K562 (cell line): ENCODE measurements around the gene SLC30A3. TPM values are rescaled to one million over a fixed set of nuclear protein-coding genes. Genes with fewer than 3 reads are reported as not detected.

Source experiments
- ATAC-seq: fragments of 200-7000 bp; cut with Tn5 transposase; 3 replicates; pipeline ENCODE4 v1.9.1; 2020; ENCODE audit warnings: moderate library complexity
- BruUV-seq: library from RNA; stranded (reverse); fragments of 400-500 nt; replicated peaks from 2 replicates; lab custom pipeline; 2021; lab: Mats Ljungman, UMichigan
- CTCF ChIA-PET: fragments of 300-600 bp; formaldehyde crosslinking; extraction: SDS; loops from one replicate; lab custom pipeline; 2021; ENCODE audit warnings: low intra/inter-chr PET ratio; lab: Yijun Ruan, JAX
- POLR2A ChIA-PET: fragments of 300-600, 350-650 bp; sonication (Branson Sonifier 250); formaldehyde crosslinking; extraction: SDS; loops from one replicate; lab custom pipeline; 2021; ENCODE audit warnings: antibody characterized with exemption, inconsistent platforms; lab: Yijun Ruan, JAX
- DNase-seq, 4 experiments: peaks; one replicate each; pipeline versions ENCODE4 v3.0.0 to v3.0.0-alpha.2; 2011 to 2018; ENCODE audit warnings: low spot score in 3 of 4, mixed read lengths in 3 of 4; ENCODE audit errors: extremely low read depth in 1 of 4
- FAIRE-seq: peaks from 2 replicates; lab custom pipeline; 2011; peaks lifted over from hg19 to GRCh38; lab: Jason Lieb, UNC
- H2AFZ ChIP-seq: 2 replicates; pipeline ENCODE4 v1.6.0; 2011; ENCODE audit warnings: low read depth, low read length, control low read depth, inconsistent platforms
- H3K27ac ChIP-seq: fragments of 200-600 bp; 3 replicates; pipeline ENCODE4 v1.8.0; 2011; ENCODE audit warnings: low read depth, mild to moderate bottlenecking, control low read depth, inconsistent platforms, low read length, moderate library complexity, mixed read lengths; ENCODE audit errors: extremely low read depth
- H3K27me3 ChIP-seq, 2 experiments: fragments of 300-600 bp in 1 of 2; 2 replicates in 1 of 2; 3 replicates in 1 of 2; pipeline versions ENCODE4 v1.6.0 to v1.8.0; 2011; ENCODE audit warnings: inconsistent platforms in 2 of 2, low read length in 2 of 2, mild to moderate bottlenecking in 1 of 2, mixed read lengths in 1 of 2, moderate library complexity in 1 of 2; ENCODE audit not compliant: control insufficient read depth in 2 of 2, insufficient read depth in 2 of 2
- H3K36me3 ChIP-seq: fragments of 300-600 bp; 3 replicates; pipeline ENCODE4 v1.8.0; 2011; ENCODE audit warnings: mild to moderate bottlenecking, low read length, inconsistent platforms; ENCODE audit not compliant: control insufficient read depth, insufficient read depth
- H3K4me1 ChIP-seq, 2 experiments: fragments of 200-600 bp in 1 of 2; replicated peaks in 1 of 2; 2 replicates in 1 of 2; 3 replicates in 1 of 2; pipeline versions ENCODE4 v1.5.1 to v1.8.0; 2011; ENCODE audit warnings: inconsistent platforms in 2 of 2, low read length in 2 of 2, mild to moderate bottlenecking in 1 of 2, mixed read lengths in 1 of 2, moderate library complexity in 1 of 2; ENCODE audit not compliant: control insufficient read depth in 2 of 2, insufficient read depth in 2 of 2
- H3K4me2 ChIP-seq: 2 replicates; pipeline ENCODE4 v1.6.1; 2011; ENCODE audit warnings: low read length, control low read depth, inconsistent platforms, mixed read lengths; ENCODE audit not compliant: insufficient read depth
- H3K4me3 ChIP-seq: fragments of 200-600 bp; sonication (generic), shearing (Covaris generic); 2 replicates; pipeline ENCODE4 v1.5.1; 2016; ENCODE audit warnings: control low read depth, inconsistent platforms
- H3K79me2 ChIP-seq: fragments of 200-600 bp; 3 replicates; pipeline ENCODE4 v1.8.0; 2011; ENCODE audit warnings: low read length, inconsistent platforms; ENCODE audit not compliant: control insufficient read depth, insufficient read depth
- H3K9ac ChIP-seq, 2 experiments: 2 replicates each; pipeline versions ENCODE4 v1.6.0 to v1.6.1; 2011; ENCODE audit warnings: low read depth in 2 of 2, low read length in 2 of 2, control low read depth in 1 of 2, inconsistent platforms in 1 of 2, mild to moderate bottlenecking in 1 of 2, mixed read lengths in 1 of 2; ENCODE audit not compliant: insufficient read depth in 1 of 2
- H3K9me1 ChIP-seq: one replicate; pipeline ENCODE4 v1.6.0; 2011; ENCODE audit warnings: inconsistent platforms, mild to moderate bottlenecking, low read length, moderate library complexity; ENCODE audit not compliant: control insufficient read depth, insufficient read depth
- H3K9me3 ChIP-seq: replicated peaks from 2 replicates; pipeline ENCODE4 v1.5.1; 2011; ENCODE audit warnings: low read depth, low read length, inconsistent platforms; ENCODE audit not compliant: control insufficient read depth, insufficient read depth
- H4K20me1 ChIP-seq: replicated peaks from 2 replicates; pipeline ENCODE4 v1.6.1; 2011; ENCODE audit warnings: low read length, inconsistent platforms, mixed read lengths; ENCODE audit not compliant: control insufficient read depth, insufficient read depth
- CCNT2 ChIP-seq: IDR thresholded peaks from 2 replicates; pipeline ENCODE4 v1.6.1; 2011; ENCODE audit warnings: borderline replicate concordance, low read depth, mild to moderate bottlenecking, moderate library complexity, mixed read lengths, low read length; ENCODE audit not compliant: insufficient read length; ENCODE audit errors: extremely low read depth
- IFI16 ChIP-seq: fragments of 250-450 bp; sonication (Bioruptor Pico); IDR thresholded peaks from 2 replicates; pipeline ENCODE4 v2.1.2; 2022; ENCODE audit warnings: mild to moderate bottlenecking, inconsistent platforms
- MYC ChIP-seq, 2 experiments: fragments of 250-450 bp in 1 of 2; sonication (Bioruptor Pico) in 1 of 2; IDR thresholded peaks; 2 replicates each; pipeline versions ENCODE4 v1.5.1 to v1.6.1; 2012 to 2021; ENCODE audit warnings: low read depth in 2 of 2, borderline replicate concordance in 1 of 2, improper control_type of control experiment in 1 of 2, low read length in 1 of 2, mild to moderate bottlenecking in 1 of 2, moderate library complexity in 1 of 2
- PHB ChIP-seq: fragments of 250-450 bp; sonication (Bioruptor Pico); IDR thresholded peaks from 2 replicates; pipeline ENCODE4 v1.5.0; 2021
- SIN3B ChIP-seq: fragments of 450-650 bp; IDR thresholded peaks from 2 replicates; pipeline ENCODE4 v1.6.1; 2017; ENCODE audit warnings: low read depth, mild to moderate bottlenecking, moderate library complexity
- SMAD2 ChIP-seq: fragments of 150-350 bp; IDR thresholded peaks from 2 replicates; pipeline ENCODE4 v1.6.1; 2014; ENCODE audit warnings: low read depth, mild to moderate bottlenecking, low read length
- SMARCA5 ChIP-seq: fragments of 450-650 bp; IDR thresholded peaks from 2 replicates; pipeline ENCODE4 v1.6.1; 2016
- SNRNP70 ChIP-seq: fragments of 200-400 bp; formaldehyde crosslinking; optimal IDR thresholded peaks from 2 replicates; pipeline ENCODE3; 2017; ENCODE audit warnings: low read depth, low read length
- YBX1 ChIP-seq: fragments of 450-650 bp; IDR thresholded peaks from 2 replicates; pipeline ENCODE4 v1.7.1; 2016; ENCODE audit warnings: mild to moderate bottlenecking
- ZFP1 ChIP-seq: fragments of 450-650 bp; formaldehyde crosslinking; IDR thresholded peaks from 2 replicates; pipeline ENCODE4 v1.4.0; 2020; ENCODE audit warnings: mild to moderate bottlenecking, mixed read lengths
- ZFPM2 ChIP-seq: fragments of 250-450 bp; sonication (Bioruptor Pico); IDR thresholded peaks from 2 replicates; pipeline ENCODE4 v1.5.1; 2022; ENCODE audit warnings: mild to moderate bottlenecking
- ZNF175 ChIP-seq: fragments of 200-800 bp; sonication (Bioruptor generic); IDR thresholded peaks from 2 replicates; pipeline ENCODE4 v1.6.1; 2016; ENCODE audit warnings: low read depth, mild to moderate bottlenecking, missing genetic modification characterization, missing compliant biosample characterization
- ZNF717 ChIP-seq: fragments of 250-450 bp; sonication (Bioruptor Pico); IDR thresholded peaks from 2 replicates; pipeline ENCODE4 v1.5.0; 2021
- ZNF79 ChIP-seq: fragments of 250-450 bp; sonication (Bioruptor Pico); IDR thresholded peaks from 2 replicates; pipeline ENCODE4 v1.4.0; 2020; ENCODE audit warnings: low read depth, mild to moderate bottlenecking, moderate library complexity
- WGBS: fragments of 100-300 bp; shearing (Covaris generic); methylation state at CpG from one replicate; pipeline ENCODE4 v1.1.6; 2016; ENCODE audit warnings: low coverage, mixed read lengths; ENCODE audit not compliant: insufficient coverage; ENCODE audit errors: missing lambda C conversion rate; 5-methylcytosine and 5-hydroxymethylcytosine counted together
- in situ Hi-C: fragments of 300-500 bp; cut with MboI; formaldehyde crosslinking; loops from 4 replicates; pipeline ENCODE4 v1.15.0; 2018; ENCODE audit warnings: inconsistent platforms, mixed read lengths
- intact Hi-C: fragments of 100-400 bp; cut with micrococcal nuclease; formaldehyde crosslinking; loops from 2 replicates; pipeline ENCODE4 v1.14.2; 2022
- polyA plus RNA-seq, 8 experiments: library from polyadenylated mRNA; depleted of rRNA in 4 of 8; stranded (reverse) in 5 of 8; unstranded in 3 of 8; fragments of >200 nt; fragmentation: Nextera tagmentation in 2 of 8; fragmentation: Illumina TruSeq in 1 of 8; extraction: Ambion mirVana in 2 of 8; extraction: Trizol in 1 of 8; gene quantifications; 2 replicates each; pipeline versions ENCODE4 v1.2.1 to v1.2.3, GENCODE V29; 2011 to 2014; ENCODE audit warnings: inconsistent platforms in 1 of 8, missing spikeins in 1 of 8
- total RNA-seq, 7 experiments: library from RNA; depleted of rRNA in 6 of 7; stranded (reverse); fragments of >200 nt in 6 of 7; fragmentation: Illumina TruSeq in 2 of 7; extraction: Trizol in 2 of 7; gene quantifications; 2 replicates each; pipeline versions ENCODE4 v1.2.1 to v1.2.3, GENCODE V29; 2011 to 2021; ENCODE audit warnings: low replicate concordance in 1 of 7
- TF ChIP-seq, protein P1 (sequence below): fragments of 450-650 bp; formaldehyde crosslinking; IDR thresholded peaks from 2 replicates; pipeline ENCODE4 v1.4.0; 2020; ENCODE audit warnings: mild to moderate bottlenecking, moderate library complexity
- TF ChIP-seq, protein P2 (sequence below): sonication (generic); formaldehyde crosslinking; IDR thresholded peaks from 2 replicates; pipeline ENCODE4 v1.8.0; 2022; ENCODE audit warnings: mild to moderate bottlenecking, missing genetic modification reagents, borderline replicate concordance
- TF ChIP-seq, protein P3 (sequence below): fragments of 450-650 bp; IDR thresholded peaks from 2 replicates; pipeline ENCODE4 v1.6.1; 2017; ENCODE audit warnings: mild to moderate bottlenecking, moderate library complexity
- TF ChIP-seq, protein P4 (sequence below): fragments of 450-650 bp; IDR thresholded peaks from 2 replicates; pipeline ENCODE4 v1.6.1; 2018; ENCODE audit warnings: mild to moderate bottlenecking, low read depth; ENCODE audit not compliant: partially characterized antibody

Gene SLC30A3
- total and polyA plus RNA-seq, 9 of the 15 experiments (the other 6 are each of a cell fraction or from before 2014, with no cell fraction given) = 0.03 to 2.7 (median 0.89) TPM; not detected in 1

DNA sequence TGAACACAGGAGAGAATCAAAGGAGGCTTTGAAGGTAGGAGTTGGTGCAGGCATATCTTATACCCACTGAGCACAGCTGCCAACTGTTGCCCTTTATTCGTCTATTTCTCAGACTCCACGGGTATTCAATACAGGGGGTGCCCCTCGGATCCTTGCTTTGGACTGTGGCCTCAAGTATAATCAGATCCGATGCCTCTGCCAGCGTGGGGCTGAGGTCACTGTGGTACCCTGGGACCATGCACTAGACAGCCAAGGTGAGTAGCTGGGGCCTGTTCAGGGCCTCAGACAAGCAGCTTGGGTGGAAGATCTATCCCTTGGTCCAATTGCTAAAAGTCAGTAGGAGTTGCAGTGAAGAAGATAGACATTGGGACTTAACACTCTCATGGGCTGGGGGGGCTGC, 40.4 kb downstream of the SLC30A3 start:
- Histone ChIP-seq H3K9ac (no peak overlapping the region), H3K4me2 (no peak overlapping the region), H3K36me3 (peaks cover 93% of the 10 kb centered on the region), H2AFZ (no peak overlapping the region), H3K27ac (no peak overlapping the region), H3K79me2 (peaks cover 35% of the 10 kb centered on the region), H3K9me3 (no peaks in the 10 kb centered on the region), H3K27me3 (no peaks in the 10 kb centered on the region), H3K4me3 (no peak overlapping the region), H3K4me1 (peaks cover 10 to 13% of the 10 kb centered on the region in 2 experiments; a peak in 4 of 5 replicates), H4K20me1 (no peaks in the 10 kb centered on the region), H3K9me1 (peaks cover 3% of the 10 kb centered on the region)
- POLR2A ChIA-PET = interaction anchor here (0.6 to 0.9 kb wide), 3 partner anchors 10 to 120 kb away, joined by 3 to 4 read pairs (median 4); no protein-coding TSS in a partner anchor
- in situ Hi-C loops = no loop called here
- FAIRE-seq (no peak), DNase-seq (no peak), ATAC-seq (no peak)
- BruUV-seq = no TSS peak
- CTCF ChIA-PET = no interaction called here
- intact Hi-C loops = no loop called here
- WGBS = 95% methylated on average over 5 of the region's 5 CpGs
- TF ChIP-seq SIN3B (no peak), ZNF175 (CRISPR knock-in tag) (no peak), YBX1 (no peak), SMAD2 (no peak), ZFP1 (no peak), IFI16 (CRISPR knock-in tag) (no peak), SMARCA5 (no peak), ZFPM2 (CRISPR knock-in tag) (no peak), SNRNP70 (no peak), CCNT2 (no peak), ZNF717 (CRISPR knock-in tag) (no peak), ZNF79 (CRISPR knock-in tag) (no peak), MYC (IDR thresholded peaks at IDR 0.05; ENCODE audit: low read depth, low read length) (no peak), MYC (CRISPR knock-in tag; IDR thresholded peaks at IDR 0.05; ENCODE audit: borderline replicate concordance, low read depth) (no peak), PHB (CRISPR knock-in tag) (no peak)
- TF ChIP-seq, protein P1, sequence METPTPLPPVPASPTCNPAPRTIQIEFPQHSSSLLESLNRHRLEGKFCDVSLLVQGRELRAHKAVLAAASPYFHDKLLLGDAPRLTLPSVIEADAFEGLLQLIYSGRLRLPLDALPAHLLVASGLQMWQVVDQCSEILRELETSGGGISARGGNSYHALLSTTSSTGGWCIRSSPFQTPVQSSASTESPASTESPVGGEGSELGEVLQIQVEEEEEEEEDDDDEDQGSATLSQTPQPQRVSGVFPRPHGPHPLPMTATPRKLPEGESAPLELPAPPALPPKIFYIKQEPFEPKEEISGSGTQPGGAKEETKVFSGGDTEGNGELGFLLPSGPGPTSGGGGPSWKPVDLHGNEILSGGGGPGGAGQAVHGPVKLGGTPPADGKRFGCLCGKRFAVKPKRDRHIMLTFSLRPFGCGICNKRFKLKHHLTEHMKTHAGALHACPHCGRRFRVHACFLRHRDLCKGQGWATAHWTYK (CRISPR knock-in tag) = no peak
- TF ChIP-seq, protein P2, sequence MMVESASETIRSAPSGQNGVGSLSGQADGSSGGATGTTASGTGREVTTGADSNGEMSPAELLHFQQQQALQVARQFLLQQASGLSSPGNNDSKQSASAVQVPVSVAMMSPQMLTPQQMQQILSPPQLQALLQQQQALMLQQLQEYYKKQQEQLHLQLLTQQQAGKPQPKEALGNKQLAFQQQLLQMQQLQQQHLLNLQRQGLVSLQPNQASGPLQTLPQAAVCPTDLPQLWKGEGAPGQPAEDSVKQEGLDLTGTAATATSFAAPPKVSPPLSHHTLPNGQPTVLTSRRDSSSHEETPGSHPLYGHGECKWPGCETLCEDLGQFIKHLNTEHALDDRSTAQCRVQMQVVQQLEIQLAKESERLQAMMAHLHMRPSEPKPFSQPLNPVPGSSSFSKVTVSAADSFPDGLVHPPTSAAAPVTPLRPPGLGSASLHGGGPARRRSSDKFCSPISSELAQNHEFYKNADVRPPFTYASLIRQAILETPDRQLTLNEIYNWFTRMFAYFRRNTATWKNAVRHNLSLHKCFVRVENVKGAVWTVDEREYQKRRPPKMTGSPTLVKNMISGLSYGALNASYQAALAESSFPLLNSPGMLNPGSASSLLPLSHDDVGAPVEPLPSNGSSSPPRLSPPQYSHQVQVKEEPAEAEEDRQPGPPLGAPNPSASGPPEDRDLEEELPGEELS (CRISPR knock-in tag) = no peak
- TF ChIP-seq, protein P3, sequence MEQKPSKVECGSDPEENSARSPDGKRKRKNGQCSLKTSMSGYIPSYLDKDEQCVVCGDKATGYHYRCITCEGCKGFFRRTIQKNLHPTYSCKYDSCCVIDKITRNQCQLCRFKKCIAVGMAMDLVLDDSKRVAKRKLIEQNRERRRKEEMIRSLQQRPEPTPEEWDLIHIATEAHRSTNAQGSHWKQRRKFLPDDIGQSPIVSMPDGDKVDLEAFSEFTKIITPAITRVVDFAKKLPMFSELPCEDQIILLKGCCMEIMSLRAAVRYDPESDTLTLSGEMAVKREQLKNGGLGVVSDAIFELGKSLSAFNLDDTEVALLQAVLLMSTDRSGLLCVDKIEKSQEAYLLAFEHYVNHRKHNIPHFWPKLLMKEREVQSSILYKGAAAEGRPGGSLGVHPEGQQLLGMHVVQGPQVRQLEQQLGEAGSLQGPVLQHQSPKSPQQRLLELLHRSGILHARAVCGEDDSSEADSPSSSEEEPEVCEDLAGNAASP = no peak
- TF ChIP-seq, protein P4, sequence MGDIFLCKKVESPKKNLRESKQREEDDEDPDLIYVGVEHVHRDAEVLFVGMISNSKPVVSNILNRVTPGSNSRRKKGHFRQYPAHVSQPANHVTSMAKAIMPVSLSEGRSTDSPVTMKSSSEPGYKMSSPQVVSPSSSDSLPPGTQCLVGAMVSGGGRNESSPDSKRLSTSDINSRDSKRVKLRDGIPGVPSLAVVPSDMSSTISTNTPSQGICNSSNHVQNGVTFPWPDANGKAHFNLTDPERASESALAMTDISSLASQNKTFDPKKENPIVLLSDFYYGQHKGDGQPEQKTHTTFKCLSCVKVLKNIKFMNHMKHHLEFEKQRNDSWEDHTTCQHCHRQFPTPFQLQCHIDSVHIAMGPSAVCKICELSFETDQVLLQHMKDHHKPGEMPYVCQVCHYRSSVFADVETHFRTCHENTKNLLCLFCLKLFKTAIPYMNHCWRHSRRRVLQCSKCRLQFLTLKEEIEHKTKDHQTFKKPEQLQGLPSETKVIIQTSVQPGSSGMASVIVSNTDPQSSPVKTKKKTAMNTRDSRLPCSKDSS = no peak
